ENCODE data around the gene RASAL2. TPM values are rescaled to one million over a fixed set of nuclear protein-coding genes. Genes with fewer than 3 reads are reported as not detected.

RASAL2 gene
- total and polyA plus RNA-seq, 2 of the 13 experiments (the other 11 are each of a cell fraction or from before 2014, with no cell fraction given) = 5.4 to 5.9 TPM

DNA sequence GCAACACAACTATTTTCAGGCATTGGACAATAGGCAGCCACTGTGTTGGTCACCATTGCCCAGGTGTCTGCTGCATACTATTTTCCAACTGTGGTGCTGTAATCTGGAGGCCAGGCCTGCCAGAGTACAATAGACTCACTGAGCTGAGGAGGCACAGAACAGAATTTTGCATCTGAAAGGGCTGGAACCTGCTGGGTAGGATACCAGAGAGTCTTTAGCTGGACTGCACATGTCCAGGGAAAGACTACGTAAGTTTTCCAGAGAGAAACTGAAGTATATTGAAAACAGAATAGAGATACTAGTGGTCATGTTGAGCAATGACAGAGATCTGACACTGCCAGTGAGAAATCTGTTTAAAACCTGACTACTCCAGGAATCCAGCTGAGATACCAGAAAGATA, 200.8 kb downstream of the RASAL2 start:
- CTCF ChIA-PET (ENCODE audit: low intra/inter-chr PET ratio, low total read pairs) = no interaction called here
- Histone ChIP-seq H3K27me3 (ENCODE audit: control insufficient read depth in 1 of 2, insufficient read depth in 2 of 2, low read length in 2 of 2) (no peaks in the 10 kb centered on the region), H3K9ac (ENCODE audit: insufficient read depth, low read depth, low read length) (no peak overlapping the region), H3K27ac (ENCODE audit: extremely low read length, insufficient read depth, low read length) (no peak overlapping the region), H3K79me2 (ENCODE audit: insufficient read depth, low read length) (no peaks in the 10 kb centered on the region), H3K4me1 (ENCODE audit: insufficient read depth, low read length) (no peaks in the 10 kb centered on the region), H3K36me3 (replicated peaks in 1 of 2; ENCODE audit: control insufficient read depth in 1 of 2, insufficient read depth in 2 of 2, low read length in 2 of 2) (no peaks in the 10 kb centered on the region), H4K20me1 (ENCODE audit: insufficient read depth, low read length) (no peaks in the 10 kb centered on the region), H3K9me3 (ENCODE audit: low read length) (no peaks in the 10 kb centered on the region), H3K4me3 (replicated peaks in 1 of 3; ENCODE audit: insufficient read depth in 1 of 3, low read depth in 2 of 3, low read length in 3 of 3) (no peak overlapping the region), H3K4me2 (ENCODE audit: low read depth, low read length) (no peak overlapping the region), H2AFZ (ENCODE audit: low read length) (no peak overlapping the region)
- ATAC-seq (peak; percentile 56), DNase-seq (ENCODE audit: low spot score) (no peak), FAIRE-seq (no peak)
- WGBS (ENCODE audit: low lambda C conversion rate) = 100% methylated on average over 1 of the region's 1 CpG
- BruUV-seq (replicated peaks) = no TSS peak
- in situ Hi-C loops (cut with HindIII; ENCODE audit: extremely low pct_ligation_motif_present, low pct_unique_long_range_greater_than_20kb) (loop anchor here (10.0 kb wide), 1 partner anchor 210 kb away; no protein-coding TSS in a partner anchor), intact Hi-C loops (cut with micrococcal nuclease; ENCODE audit: unreplicated experiment) (no loop called here)
- no peak for TF ChIP-seq ZNF10 (CRISPR knock-in tag; IDR thresholded peaks at IDR 0.05; ENCODE audit: borderline replicate concordance, low read depth)
- TF ChIP-seq PCBP1 (IDR thresholded peaks at IDR 0.05; ENCODE audit: borderline replicate concordance, low read depth, low read length) = no peak
- no peak for TF ChIP-seq ZBTB7B (CRISPR knock-in tag; IDR thresholded peaks at IDR 0.05)
- TF ChIP-seq ZNF879 (CRISPR knock-in tag; IDR thresholded peaks at IDR 0.05) = no peak
- TF ChIP-seq ZNF550 (CRISPR knock-in tag; IDR thresholded peaks at IDR 0.05; ENCODE audit: borderline replicate concordance) = no peak
- no peak for TF ChIP-seq TEAD3 (CRISPR knock-in tag; optimal IDR thresholded peaks at IDR 0.05; ENCODE audit: borderline replicate concordance)
- TF ChIP-seq ZNF335 (CRISPR knock-in tag; IDR thresholded peaks at IDR 0.05) = no peak
- TF ChIP-seq, protein P1, sequence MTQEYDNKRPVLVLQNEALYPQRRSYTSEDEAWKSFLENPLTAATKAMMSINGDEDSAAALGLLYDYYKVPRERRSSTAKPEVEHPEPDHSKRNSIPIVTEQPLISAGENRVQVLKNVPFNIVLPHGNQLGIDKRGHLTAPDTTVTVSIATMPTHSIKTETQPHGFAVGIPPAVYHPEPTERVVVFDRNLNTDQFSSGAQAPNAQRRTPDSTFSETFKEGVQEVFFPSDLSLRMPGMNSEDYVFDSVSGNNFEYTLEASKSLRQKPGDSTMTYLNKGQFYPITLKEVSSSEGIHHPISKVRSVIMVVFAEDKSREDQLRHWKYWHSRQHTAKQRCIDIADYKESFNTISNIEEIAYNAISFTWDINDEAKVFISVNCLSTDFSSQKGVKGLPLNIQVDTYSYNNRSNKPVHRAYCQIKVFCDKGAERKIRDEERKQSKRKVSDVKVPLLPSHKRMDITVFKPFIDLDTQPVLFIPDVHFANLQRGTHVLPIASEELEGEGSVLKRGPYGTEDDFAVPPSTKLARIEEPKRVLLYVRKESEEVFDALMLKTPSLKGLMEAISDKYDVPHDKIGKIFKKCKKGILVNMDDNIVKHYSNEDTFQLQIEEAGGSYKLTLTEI (CRISPR knock-in tag; conservative IDR thresholded peaks at IDR 0.05) = no peak
- no peak for TF ChIP-seq CENPT (CRISPR knock-in tag; IDR thresholded peaks at IDR 0.05; ENCODE audit: low read depth)
- no peak for TF ChIP-seq HOXA7 (CRISPR knock-in tag; IDR thresholded peaks at IDR 0.05)
- no peak for TF ChIP-seq POLR2AphosphoS5 (IDR thresholded peaks at IDR 0.05; ENCODE audit: low read depth, low read length)
- TF ChIP-seq KDM2A (CRISPR knock-in tag; IDR thresholded peaks at IDR 0.05; ENCODE audit: borderline replicate concordance, low read depth) = no peak
- TF ChIP-seq ZNF770 (CRISPR knock-in tag; IDR thresholded peaks at IDR 0.05) = no peak
- TF ChIP-seq E2F1 (CRISPR knock-in tag; IDR thresholded peaks at IDR 0.05) = no peak
- TF ChIP-seq, protein P2, sequence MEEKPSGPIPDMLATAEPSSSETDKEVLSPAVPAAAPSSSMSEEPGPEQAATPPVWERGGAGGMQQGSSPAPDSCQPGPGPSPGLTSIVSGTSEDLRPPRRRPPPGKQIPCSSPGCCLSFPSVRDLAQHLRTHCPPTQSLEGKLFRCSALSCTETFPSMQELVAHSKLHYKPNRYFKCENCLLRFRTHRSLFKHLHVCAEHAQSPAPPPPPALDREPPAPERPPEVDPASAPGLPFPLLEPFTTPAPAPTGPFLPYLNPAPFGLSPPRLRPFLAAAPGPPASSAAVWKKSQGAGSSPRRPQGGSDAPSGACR (CRISPR knock-in tag; IDR thresholded peaks at IDR 0.05) = no peak
- no peak for TF ChIP-seq ZNF563 (CRISPR knock-in tag; IDR thresholded peaks at IDR 0.05)
- TF ChIP-seq, protein P3, sequence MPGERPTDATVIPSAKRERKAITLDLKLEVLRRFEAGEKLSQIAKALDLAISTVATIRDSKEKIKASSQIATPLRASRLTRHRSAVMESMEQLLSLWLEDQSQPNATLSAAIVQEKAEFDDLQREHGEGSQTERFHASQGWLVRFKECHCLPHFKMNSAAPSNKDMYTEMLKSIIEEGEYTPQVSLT (CRISPR knock-in tag; IDR thresholded peaks at IDR 0.05; ENCODE audit: borderline replicate concordance, low read depth) = no peak
- POLR2A ChIA-PET = no interaction called here

Data from HepG2 (cell line).